ENCODE results near the gene AUTS2. TPM values are rescaled to one million over a fixed set of nuclear protein-coding genes. Genes with fewer than 3 reads are reported as not detected.

The AUTS2 gene
- total and polyA plus RNA-seq, 10 of the 15 experiments (the other 5 are each of a cell fraction or from before 2014, with no cell fraction given), result 6.4 to 55.6 (median 21.6) TPM

- POLR2A ChIA-PET, result no interaction called here
- no peak for FAIRE-seq
- TF ChIP-seq BRCA1 (IDR thresholded peaks at IDR 0.05; ENCODE audit: low read depth, low read length), result no peak
- no peak for TF ChIP-seq SMAD5 (IDR thresholded peaks at IDR 0.05; ENCODE audit: low read depth)
- no peak for TF ChIP-seq SMARCA5 (IDR thresholded peaks at IDR 0.05)
- TF ChIP-seq, protein P1, sequence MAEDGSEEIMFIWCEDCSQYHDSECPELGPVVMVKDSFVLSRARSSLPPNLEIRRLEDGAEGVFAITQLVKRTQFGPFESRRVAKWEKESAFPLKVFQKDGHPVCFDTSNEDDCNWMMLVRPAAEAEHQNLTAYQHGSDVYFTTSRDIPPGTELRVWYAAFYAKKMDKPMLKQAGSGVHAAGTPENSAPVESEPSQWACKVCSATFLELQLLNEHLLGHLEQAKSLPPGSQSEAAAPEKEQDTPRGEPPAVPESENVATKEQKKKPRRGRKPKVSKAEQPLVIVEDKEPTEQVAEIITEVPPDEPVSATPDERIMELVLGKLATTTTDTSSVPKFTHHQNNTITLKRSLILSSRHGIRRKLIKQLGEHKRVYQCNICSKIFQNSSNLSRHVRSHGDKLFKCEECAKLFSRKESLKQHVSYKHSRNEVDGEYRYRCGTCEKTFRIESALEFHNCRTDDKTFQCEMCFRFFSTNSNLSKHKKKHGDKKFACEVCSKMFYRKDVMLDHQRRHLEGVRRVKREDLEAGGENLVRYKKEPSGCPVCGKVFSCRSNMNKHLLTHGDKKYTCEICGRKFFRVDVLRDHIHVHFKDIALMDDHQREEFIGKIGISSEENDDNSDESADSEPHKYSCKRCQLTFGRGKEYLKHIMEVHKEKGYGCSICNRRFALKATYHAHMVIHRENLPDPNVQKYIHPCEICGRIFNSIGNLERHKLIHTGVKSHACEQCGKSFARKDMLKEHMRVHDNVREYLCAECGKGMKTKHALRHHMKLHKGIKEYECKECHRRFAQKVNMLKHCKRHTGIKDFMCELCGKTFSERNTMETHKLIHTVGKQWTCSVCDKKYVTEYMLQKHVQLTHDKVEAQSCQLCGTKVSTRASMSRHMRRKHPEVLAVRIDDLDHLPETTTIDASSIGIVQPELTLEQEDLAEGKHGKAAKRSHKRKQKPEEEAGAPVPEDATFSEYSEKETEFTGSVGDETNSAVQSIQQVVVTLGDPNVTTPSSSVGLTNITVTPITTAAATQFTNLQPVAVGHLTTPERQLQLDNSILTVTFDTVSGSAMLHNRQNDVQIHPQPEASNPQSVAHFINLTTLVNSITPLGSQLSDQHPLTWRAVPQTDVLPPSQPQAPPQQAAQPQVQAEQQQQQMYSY (CRISPR knock-in tag; IDR thresholded peaks at IDR 0.05), result no peak
- no peak for TF ChIP-seq IRF4 (IDR thresholded peaks at IDR 0.05; ENCODE audit: low read depth, low read length)
- no peak for TF ChIP-seq ZNF274 (IDR thresholded peaks at IDR 0.05; ENCODE audit: insufficient read depth, insufficient read length)
- no peak for TF ChIP-seq E4F1 (IDR thresholded peaks at IDR 0.05; ENCODE audit: borderline replicate concordance, partially characterized antibody)
- TF ChIP-seq ZNF384 (IDR thresholded peaks at IDR 0.05; ENCODE audit: borderline replicate concordance, low read depth, low read length), result no peak
- TF ChIP-seq PBX3 (IDR thresholded peaks at IDR 0.05; ENCODE audit: insufficient replicate concordance, low read depth, low read length), result no peak
- TF ChIP-seq CUX1 (IDR thresholded peaks at IDR 0.05; ENCODE audit: insufficient replicate concordance, low read depth, low read length), result no peak
- TF ChIP-seq LARP7 (IDR thresholded peaks at IDR 0.05), result no peak
- TF ChIP-seq TBL1XR1 (IDR thresholded peaks at IDR 0.05; ENCODE audit: low read depth, low read length), result no peak
These were observed 468.6 kb downstream of the AUTS2 start for GRCh38 chr7:70066844-70067243.

More at GRCh38 chr7:70066844-70067243, 468.6 kb downstream of the AUTS2 start:
- Histone ChIP-seq H3K36me3 (ENCODE audit: control insufficient read depth in 2 of 2, insufficient read depth in 2 of 2, low read length in 1 of 2) (no peaks in the 10 kb centered on the region), H3K27ac (ENCODE audit: control insufficient read depth, insufficient read depth) (no peak overlapping the region), H3K4me2 (ENCODE audit: control insufficient read depth, insufficient read depth) (no peak overlapping the region), H3K9me3 (replicated peaks; ENCODE audit: control insufficient read depth, insufficient read depth, low read length) (no peaks in the 10 kb centered on the region), H3K4me3 (no peak overlapping the region), H3K79me2 (ENCODE audit: control insufficient read depth, insufficient read depth, low read length) (no peaks in the 10 kb centered on the region), H4K20me1 (ENCODE audit: control insufficient read depth, insufficient read depth) (no peaks in the 10 kb centered on the region), H3K4me1 (ENCODE audit: control insufficient read depth, insufficient read depth, low read length) (peaks cover 5% of the 10 kb centered on the region; the same call in 1 of the 2 replicates), H3K27me3 (replicated peaks in 1 of 2; ENCODE audit: control insufficient read depth in 2 of 2, insufficient read depth in 2 of 2, low read length in 1 of 2) (no peaks in the 10 kb centered on the region), H2AFZ (ENCODE audit: control insufficient read depth, low read depth, low read length) (no peak overlapping the region), H3K9ac (ENCODE audit: control insufficient read depth, insufficient read depth, low read length) (no peak overlapping the region)
- ChIA-PET CTCF (interaction anchor here (0.6 to 1.0 kb wide), 4 partner anchors 8 to 291 kb away, joined by 3 to 4 read pairs (median 3); no protein-coding TSS in a partner anchor), SMC1A (ENCODE audit: uncharacterized antibody, unreplicated experiment) (interaction anchor here (1.0 to 1.8 kb wide), 7 partner anchors 8 to 632 kb away, joined by 3 to 4 read pairs (median 3); no protein-coding TSS in a partner anchor), RAD21 (ENCODE audit: unreplicated experiment) (interaction anchor here (2.4 kb wide), 1 partner anchor 8 kb away, joined by 6 read pairs; no protein-coding TSS in a partner anchor)
- 54% methylated on average over 2 of the region's 2 CpGs for WGBS (ENCODE audit: insufficient coverage, insufficient replicate concordance, low lambda C conversion rate, missing lambda C conversion rate)
- no peak for DNase-seq (ENCODE audit: low read depth, low spot score)
- in situ Hi-C loops (cut with MboI), result no loop called here
- intact Hi-C loops (cut with micrococcal nuclease; ENCODE audit: unreplicated experiment), result no loop called here
- no TSS peak for BruUV-seq (replicated peaks)
- ATAC-seq, result no peak

Measured in GM12878 (cell line).